Measurements from ENCODE around the gene GPR157. TPM values are rescaled to one million over a fixed set of nuclear protein-coding genes. Genes with fewer than 3 reads are reported as not detected.

GPR157 gene
- total RNA-seq, 4 donors from 2014 or later = 3.5 to 13.4 (median 4.0) TPM

DNA sequence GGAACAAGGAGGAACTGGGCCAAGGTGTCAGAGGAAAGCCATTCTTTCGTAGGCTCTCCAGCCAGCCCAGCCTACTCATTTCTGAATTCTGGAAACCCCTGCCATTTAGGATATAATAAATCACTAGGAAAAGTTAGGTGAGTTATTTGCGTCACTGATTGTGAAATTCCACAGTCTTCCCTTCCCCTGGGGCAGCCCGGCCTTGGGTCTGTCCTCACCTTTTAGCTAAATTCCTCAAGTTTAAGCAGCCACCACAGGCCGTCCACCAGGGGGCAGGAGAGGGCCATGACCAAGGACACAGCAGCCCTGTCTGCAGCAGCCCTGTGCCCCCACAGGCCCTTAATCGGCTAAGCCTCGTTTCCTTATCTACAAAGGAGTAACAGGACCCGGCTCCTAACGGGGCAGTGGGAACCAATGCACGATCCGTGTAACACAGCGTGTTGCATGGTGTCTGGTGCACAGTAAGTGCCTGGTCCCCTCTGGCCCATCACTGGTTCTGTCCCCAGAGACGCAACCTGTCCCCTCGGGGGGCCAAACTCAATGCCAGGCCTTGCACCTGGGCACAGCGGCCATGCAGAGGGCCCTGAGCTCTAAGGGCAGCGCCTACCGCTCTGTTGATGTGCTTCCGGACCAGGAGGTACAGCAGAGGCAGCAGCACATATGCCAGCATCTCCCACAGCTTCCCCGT lies 18.1 kb downstream of the GPR157 start:
- TF ChIP-seq, protein P1, sequence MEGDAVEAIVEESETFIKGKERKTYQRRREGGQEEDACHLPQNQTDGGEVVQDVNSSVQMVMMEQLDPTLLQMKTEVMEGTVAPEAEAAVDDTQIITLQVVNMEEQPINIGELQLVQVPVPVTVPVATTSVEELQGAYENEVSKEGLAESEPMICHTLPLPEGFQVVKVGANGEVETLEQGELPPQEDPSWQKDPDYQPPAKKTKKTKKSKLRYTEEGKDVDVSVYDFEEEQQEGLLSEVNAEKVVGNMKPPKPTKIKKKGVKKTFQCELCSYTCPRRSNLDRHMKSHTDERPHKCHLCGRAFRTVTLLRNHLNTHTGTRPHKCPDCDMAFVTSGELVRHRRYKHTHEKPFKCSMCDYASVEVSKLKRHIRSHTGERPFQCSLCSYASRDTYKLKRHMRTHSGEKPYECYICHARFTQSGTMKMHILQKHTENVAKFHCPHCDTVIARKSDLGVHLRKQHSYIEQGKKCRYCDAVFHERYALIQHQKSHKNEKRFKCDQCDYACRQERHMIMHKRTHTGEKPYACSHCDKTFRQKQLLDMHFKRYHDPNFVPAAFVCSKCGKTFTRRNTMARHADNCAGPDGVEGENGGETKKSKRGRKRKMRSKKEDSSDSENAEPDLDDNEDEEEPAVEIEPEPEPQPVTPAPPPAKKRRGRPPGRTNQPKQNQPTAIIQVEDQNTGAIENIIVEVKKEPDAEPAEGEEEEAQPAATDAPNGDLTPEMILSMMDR (IDR thresholded peaks at IDR 0.05; ENCODE audit: low read depth) = no peak

DNA sequence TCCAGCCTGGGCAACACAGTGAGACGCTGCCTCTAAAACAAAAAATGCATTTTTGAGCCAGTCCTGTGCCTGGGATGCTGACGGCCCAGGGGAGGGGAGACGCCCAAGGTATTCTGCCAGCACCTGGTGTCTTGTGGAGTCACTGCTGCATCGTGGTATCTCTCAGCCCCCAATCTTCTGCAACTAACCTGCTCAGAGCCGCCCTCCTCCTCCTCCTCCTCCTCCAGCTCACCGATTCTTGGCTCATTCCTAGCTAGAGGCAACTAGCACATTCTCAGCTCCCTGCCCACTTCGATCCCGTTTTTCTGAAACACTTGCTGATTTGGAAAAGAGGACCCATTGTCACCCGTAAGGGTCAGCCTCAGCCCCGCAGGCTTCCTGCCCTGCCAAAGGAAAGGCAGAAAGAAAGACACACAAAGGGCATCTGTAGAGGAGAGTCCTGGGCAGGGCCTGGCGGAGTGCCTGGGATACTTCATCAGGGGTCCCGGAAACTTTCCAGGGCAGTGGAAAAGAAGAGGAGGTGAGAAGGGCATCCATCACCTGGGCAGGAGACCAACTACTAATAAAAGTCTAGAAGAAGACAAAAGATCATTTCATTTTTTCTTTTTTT lies 20.7 kb downstream of the GPR157 start:
- TF ChIP-seq, protein P1 (IDR thresholded peaks at IDR 0.05; ENCODE audit: low read depth) = no peak

DNA sequence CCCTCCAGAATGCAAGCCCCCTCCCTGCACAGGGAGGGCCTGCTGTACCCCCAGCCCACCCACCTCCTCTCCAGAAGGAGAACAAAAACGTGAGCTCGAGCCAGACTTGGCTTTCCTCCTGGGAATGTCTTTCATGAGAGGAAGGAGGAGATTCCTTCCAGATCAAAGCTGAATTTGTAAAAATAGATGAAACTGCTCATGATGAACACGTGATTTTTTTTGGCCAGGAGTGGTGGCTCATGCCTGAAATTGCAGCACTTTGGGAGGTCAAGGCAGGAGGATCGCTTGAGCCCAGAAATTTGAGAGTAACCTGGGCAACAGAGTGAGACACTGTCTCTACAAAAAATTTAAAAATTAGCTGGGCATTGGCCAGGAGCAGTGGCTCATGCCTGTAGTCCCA lies 21.8 kb downstream of the GPR157 start:
- TF ChIP-seq, protein P1 (IDR thresholded peaks at IDR 0.05; ENCODE audit: low read depth) = no peak

DNA sequence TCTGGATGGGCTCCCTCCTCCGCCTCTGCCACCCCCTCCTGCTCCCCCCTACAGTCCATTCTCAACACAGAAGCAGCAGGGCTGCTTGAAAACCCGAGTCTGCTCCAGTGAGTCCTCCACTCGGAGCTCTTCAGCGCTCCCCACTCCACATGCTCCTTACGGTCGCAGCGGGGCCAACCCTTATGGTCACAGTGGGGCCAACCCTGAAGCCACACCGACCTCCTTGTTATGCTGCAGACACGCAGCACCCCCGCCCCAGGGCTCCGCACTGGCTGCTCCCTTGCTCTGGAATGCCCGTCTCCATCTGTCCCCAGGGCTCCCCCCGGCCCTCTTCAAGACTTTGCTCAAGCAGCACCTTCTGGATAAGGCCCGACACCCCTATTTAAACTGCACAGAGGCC lies 22.6 kb downstream of the GPR157 start:
- TF ChIP-seq, protein P1 (IDR thresholded peaks at IDR 0.05; ENCODE audit: low read depth) = no peak

DNA sequence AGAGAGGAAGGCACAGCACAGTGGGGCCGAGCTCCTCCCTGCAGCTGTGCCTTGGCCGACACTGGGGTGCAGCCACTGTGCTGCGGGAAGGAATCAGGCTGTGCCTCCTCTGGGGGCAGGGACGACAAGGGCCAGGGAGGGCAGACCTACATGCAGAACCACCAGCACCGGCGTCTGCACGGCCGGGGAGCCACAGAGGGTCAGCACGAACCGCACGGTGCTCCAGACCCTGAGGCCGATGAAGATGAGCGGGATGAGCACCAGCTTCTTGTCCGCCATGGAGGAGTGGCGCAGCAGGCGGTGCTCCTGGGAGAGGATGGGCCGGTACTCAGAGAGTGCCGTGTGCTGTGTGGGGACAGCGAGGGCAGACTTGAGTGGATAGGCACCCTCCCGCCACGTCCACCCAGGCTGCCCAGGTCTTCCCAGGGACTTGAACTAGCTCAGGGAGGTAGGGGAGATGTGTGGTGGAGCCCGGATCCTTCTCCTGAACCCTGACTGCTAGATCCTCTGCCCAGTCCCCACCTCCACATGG lies 23.5 kb downstream of the GPR157 start:
- TF ChIP-seq, protein P1 (IDR thresholded peaks at IDR 0.05; ENCODE audit: low read depth) = no peak

DNA sequence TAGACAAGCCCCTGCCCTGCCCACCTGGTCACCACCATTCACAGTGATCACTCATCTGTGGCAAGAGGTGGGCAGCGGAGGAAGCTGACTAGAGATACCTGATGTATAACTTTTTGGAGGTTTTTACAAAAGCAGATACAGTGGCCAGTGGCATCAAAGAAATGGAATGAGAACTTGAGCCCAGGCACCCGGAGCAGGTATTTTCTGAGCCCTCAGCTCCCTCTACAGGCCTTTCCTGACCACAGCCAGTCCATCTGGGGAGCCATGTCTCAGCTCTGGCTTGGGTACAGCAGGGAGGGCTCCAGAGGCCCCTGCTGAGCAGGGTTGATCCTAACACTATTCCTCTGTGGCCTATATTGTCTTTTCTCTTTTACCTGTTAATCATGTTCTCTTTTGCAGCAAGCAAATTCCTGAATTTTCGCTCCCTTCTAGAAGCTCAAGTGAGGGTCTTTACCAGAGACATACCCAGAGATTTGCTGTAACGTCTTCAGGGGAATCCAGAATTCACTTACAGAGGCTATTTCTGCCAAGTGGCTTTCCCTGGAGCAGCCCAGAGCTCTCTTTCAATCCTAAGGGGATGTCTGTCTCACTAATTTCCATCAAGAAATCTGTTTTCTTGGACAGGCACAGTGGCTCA lies 27.3 kb downstream of the GPR157 start:
- TF ChIP-seq, protein P1 (IDR thresholded peaks at IDR 0.05; ENCODE audit: low read depth) = no peak

DNA sequence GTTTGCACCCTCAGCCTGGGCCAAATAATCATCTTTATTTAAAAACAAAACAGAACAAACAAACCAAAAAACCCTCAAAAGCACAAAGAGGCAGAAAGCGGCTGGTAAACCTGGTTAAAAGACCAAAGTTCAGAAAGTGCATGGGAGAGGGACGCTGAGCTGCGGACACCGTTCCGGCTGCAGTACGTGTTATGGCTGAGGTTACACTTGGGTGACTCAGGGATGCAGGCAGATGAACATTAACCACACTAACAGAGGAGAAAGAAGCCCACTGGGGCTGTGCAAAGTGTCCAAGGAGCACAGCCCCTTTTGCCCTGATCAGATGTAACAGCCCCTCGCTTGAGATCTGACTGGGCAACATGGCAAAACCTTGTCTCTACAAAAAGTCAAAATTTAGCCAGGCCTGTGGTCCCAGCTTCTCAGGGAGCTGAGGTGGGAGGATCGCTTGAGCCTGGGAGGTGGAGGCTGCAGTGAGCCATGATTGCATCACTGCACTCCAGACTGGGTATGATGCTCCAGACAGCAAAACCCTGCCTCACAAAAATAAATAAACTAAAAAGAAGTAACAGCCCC lies 28.3 kb downstream of the GPR157 start:
- TF ChIP-seq, protein P1 (IDR thresholded peaks at IDR 0.05; ENCODE audit: low read depth) = no peak
